Measurements from ENCODE around the gene SCN11A.
"Not testable (repeated sequence)": the region's sequence is repeated elsewhere in the genome, so short reads cannot be mapped to it uniquely, and the experiment has no call there.

SCN11A gene

DNA sequence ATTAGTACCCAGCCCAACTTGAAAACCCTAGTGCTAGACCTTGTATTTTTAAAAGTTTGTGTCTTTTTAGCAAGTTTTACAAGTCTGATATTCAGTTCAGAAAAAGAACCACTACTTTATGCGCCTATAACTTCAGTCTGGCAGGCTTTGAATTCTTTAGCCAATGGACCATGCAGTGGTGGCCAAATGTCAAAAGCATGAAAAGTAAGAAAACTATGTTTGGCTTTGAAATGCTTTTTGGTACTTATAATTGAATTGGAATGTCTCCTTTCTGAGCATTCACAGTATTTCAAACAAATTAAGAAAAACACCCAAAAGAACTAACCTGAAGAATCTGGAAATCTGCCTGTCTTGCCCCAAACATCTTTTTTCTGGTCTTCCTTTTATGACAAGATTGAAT lies 12.9 kb upstream of the SCN11A start:
- no peak for ATAC-seq

- no peak for ATAC-seq
These were observed 11.4 kb upstream of the SCN11A start for GRCh38 chr3:39063143-39063542.

DNA sequence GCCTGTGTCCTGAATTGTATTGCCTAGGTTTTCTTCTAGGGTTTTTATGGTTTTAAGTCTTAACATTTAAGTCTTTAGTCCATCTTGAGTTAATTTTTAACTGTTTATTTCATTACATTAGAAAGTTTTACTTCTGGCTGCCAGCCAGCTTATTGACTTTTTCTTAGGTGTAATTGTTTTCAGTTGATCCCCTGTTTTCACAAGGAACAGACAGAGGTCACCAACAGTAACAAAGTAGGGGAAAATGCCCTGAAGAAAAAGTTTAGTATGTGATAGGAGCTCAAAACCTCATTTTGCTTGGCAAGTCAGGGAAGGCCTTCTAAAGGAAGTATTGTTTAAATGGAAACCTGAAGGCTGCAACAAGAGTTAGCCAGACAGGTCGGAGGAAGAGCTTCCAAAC lies 10.4 kb upstream of the SCN11A start:
- ATAC-seq = no peak

DNA sequence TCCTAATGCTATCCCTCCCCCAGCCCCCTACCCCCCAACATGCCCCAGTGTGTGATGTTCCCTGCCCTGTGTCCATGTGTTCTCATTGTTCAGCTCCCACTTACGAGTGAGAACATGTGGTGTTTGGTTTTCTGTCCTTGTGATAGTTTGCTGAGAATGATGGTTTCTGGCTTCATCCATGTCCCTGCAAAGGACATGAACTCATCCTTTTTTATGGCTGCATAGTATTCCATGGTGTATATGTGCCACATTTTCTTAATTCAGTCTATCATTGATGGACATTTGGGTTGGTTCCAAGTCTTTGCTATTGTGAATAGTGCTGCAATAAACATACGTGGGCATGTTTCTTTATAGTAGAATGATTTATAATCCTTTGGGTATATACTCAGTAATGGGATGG lies 9.5 kb upstream of the SCN11A start:
- ATAC-seq = not testable (repeated sequence)

DNA sequence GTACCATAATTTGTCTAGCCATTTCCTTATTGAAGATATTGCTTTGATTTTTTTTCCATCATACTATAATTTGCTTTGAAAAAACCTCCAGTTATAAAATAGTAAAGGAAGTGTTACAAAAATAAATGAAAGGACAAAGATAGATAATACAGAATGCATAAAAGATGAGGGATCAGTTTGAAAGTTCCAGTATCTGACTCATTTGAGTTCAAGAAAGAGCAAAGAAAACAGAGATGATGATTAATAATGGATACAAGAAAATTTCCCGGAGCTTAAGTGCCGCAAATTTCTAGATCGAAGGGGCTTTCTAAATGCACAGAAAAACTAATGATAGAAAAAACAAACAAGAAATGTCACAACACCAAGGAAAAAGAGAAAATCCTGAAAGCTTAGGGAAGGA lies 4.4 kb upstream of the SCN11A start:
- no peak for ATAC-seq

DNA sequence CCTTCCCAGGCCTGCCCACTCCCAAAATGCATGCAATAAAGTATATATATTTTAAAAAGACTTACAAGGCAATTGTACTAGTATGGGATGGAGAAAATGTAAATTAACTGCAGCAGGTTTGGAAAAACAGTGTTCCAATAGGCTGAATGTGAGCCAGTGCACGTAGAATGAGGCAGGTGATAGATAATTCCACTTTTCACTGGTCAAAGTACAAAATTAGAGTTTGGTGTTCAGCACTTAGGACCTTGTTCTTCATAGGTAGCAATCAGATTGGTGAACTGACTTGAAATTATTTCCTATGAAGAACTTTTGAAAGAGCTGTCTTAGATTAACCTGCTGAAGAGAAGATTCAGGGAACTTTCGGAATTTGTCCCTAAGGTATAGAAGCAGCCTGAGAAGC lies 2.0 kb upstream of the SCN11A start:
- ATAC-seq = no peak

- ATAC-seq = no peak
These were observed 839 bp upstream of the SCN11A start for GRCh38 chr3:39052583-39052982.

DNA sequence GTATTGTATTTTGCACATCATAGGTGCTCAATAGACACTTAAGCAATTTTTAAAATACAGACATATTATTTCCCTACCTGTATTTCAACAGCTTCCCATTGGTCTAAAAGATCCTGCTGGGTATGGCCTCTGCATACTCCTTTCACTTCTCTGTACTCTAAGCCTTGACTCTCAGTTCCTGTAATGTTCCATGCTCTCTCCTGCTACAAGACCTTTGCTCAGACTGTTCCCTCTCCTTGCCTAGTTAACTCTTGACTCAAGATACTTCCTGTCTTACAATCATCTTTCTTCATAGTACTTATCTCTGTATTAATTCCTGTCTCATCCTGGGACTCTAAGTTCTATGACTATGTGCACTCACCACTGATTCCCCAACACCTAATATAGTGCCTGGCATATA lies 1.7 kb downstream of the SCN11A start:
- no peak for ATAC-seq

DNA sequence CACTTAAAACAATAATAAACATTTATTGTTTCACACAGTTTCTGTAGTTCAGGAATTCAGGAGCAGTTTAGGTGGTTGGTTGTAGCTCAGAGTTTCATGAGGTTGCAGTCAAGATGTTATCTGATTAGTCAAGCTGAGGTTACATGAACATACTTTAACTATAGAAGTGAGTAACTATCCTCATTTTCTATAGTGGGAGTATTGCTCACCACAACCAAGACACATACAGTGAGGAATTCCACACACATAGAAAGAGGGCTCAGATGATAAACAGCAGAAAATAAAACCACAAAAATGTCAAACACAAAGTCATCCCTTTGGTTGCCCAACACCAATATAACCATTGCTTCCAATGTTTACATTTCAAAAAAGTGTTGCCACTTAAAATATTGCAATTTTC lies 13.6 kb downstream of the SCN11A start:
- no peak for ATAC-seq

GRCh38 chr3:39029556-39029955 lies 22.2 kb downstream of the SCN11A start:
- ATAC-seq = no peak

DNA sequence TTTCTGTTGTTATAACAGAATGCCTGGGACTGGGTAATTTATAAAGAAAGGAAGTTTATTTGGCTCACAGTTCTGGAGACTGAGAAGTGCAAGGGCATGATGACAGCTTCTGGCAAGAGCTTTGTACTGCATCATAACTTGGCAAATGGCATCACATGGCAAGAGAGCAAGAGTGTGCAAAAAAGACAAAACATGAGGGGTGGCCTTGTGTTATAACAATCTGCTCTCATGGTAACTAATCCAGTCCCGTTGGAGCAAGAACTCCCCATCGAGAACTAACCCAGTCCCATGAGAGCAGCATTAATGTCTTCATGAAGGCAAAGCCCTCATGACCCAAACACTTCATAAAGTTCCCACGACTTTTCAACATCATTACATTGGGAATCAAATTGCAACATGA lies 23.2 kb downstream of the SCN11A start:
- ATAC-seq = no peak

GRCh38 chr3:39025222-39025970 lies 26.3 kb downstream of the SCN11A start:
- ATAC-seq = no peak

- ATAC-seq = no peak
These were observed 27.2 kb downstream of the SCN11A start for GRCh38 chr3:39024497-39024896.

DNA sequence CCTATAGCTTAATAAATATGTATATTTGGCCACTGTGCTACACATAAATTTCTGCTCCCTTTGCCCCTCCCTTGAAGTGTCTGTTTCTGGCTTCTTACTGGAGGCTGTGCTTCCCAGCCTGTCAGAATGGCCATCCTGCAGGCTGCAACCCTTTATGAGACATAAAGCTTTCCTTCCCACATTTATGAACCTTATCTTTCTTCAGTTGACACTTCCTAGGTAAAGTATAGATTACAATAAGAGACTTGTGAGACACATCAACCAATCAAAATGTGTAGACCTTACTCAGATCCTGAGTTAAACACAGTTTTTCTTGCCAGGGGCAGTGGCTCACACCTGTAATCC lies 29.5 kb downstream of the SCN11A start:
- no peak for ATAC-seq

DNA sequence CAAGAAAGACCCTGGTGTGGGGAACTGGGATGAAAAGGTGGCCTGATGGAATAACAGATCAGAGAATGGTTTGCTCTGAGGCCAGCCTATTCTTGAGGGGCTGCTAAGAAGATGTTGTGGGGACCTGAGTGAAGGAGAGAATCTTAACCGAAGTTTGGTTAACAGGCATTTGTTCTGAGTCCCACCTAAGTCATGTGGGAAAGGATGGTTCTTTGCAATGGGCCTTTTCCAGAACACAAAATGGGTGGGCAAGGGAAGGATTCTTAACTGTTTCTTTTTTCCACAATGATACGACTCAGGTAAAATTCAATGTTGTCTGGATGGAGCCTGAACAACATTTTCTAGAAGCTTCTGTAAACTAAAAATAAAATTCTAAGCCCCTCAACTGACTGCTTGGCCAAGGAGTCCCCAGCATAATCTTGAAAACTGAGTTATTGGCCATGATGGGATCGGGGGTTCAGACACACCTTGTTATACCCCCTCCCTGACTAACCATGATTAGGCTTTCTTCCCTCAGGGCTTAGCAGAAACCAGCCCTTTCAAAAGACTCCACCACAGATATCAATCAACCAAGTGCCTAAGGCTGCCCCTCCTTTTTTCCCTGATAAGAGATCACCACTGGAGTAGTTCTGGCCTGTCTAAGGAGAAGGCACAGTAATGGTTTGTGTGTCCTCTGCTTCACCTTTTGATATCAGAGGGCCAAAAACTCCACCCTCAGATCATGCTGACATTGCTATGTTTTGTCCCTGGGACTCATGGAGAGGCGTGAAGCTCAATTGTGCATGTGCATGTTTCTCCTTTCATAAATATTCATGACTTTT lies 30.1 kb downstream of the SCN11A start:
- ATAC-seq = no peak

- peak in 1 of 2 donors; percentile 13 for ATAC-seq
These were observed 30.7 kb downstream of the SCN11A start for GRCh38 chr3:39021029-39021428.

DNA sequence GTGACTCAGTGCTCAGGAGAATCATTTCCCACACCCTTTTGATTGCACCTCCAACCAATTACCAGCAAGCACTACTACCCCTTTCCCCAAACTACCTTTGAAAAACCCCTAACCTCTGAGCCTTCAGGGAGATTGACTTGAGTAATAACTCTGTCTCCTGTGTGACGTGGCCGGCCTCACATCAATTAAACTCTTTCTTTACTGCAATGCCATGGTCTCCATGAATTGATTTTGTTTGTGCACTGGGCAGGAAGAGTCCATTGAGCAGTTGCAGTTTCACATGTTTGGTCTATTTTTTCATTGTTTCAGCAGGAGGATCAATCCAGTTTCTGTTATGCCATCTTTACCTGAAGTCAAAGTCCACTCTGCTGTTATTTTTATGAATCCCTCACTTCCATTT lies 32.4 kb downstream of the SCN11A start:
- no peak for ATAC-seq

DNA sequence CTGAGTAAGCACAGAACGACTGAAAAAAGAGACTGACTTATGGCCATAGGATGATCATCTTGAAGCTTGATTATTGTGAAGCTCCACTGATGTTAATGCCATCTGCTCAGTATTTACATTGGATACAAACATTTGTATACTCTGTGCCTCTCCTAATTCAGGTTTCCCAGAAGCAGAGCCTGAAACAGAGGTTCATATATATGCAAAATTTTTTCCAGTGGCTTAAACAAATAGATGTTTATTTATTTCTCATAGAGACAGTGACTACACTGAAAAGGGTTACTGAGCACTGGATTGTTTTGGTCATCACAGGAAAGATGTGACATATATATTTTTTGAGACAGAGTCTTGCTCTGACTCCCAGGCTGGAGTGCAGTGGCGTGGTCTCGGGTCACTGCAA lies 36.3 kb downstream of the SCN11A start:
- no peak for ATAC-seq

GRCh38 chr3:39013921-39014509 lies 37.7 kb downstream of the SCN11A start:
- ATAC-seq = no peak

- no peak for ATAC-seq
These were observed 38.5 kb downstream of the SCN11A start for GRCh38 chr3:39013289-39013688.

DNA sequence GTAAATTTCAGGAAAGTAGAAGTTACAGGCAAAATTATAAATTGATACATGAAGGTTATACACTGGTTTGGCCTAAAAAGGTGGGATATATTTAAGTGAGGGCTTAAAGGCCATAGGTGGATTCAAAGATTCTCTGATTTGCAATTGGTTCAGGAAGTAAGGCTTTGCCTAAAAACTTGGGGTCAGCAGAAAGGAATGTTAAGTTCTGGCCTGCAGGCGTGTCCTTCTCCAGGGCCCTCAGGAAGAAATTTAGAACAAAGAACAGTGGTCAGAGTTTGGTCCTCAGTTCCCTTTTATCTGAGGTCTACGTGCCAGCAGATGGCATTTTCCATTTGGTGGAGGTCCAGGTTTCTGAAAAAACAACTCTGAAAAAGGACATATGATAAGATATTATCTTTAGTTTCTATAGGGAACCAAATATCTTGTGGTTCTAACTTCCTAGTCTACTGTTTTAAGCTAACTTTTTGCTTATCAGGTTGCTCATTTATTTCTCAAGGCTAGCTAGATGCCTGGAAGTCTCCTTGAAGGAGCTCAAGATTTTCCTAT lies 40.5 kb downstream of the SCN11A start:
- ATAC-seq = no peak

DNA sequence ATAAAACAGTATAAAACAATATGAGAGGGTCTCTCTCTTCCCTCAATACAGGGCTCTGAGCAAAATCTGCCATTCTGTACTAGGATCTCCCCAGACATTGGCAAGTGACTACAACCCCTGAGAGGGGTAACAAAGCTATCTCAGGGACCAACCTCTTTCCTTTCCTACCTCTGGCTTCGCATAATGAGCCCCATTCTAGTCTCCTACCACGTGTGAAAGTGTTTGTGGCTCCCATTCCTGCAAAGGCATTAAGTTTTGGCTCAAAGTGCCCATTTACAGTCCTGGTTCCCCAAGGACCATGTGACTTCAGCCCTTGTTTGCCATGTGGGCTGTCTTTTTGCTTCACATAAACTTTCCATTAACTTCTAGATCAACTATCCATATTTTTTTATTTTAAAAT lies 46.4 kb downstream of the SCN11A start:
- no peak for ATAC-seq
